GM12891 (cell line): Measurements from ENCODE around the gene CXCL12.

ENCODE experiments used
- POLR2A ChIP-seq: IDR thresholded peaks from 2 replicates; pipeline ENCODE4 v1.6.1; 2011; ENCODE audit warnings: low read depth, low read length, control low read depth
- POLR2AphosphoS5 ChIP-seq: IDR thresholded peaks from 2 replicates; pipeline ENCODE4 v1.6.1; 2011; ENCODE audit warnings: low read depth, low read length, control low read depth

DNA sequence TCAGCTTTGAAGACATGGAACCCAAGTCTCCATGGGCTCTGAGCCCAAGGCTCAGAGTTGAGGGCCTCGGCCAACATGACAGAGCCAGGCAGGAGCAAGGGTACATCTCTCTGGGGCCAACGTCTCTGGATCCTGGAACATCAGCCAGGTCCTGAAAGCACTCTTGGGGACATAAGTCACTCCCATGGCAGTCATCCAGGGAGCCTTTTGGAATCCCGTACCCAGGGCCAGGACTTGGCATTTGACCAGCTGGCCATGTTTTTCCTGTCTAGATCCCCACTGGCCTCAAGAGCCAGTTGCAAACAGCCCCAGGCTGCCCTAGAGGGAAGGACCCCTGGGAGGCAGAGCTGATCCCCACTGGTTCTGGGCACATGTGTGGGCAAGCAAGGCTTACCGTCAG lies 4.3 kb upstream of the CXCL12 start:
- TF ChIP-seq POLR2A (no peak), POLR2AphosphoS5 (no peak)
